Left lung (tissue), 10 donors: ENCODE results near the gene VPS9D1. TPM values are rescaled to one million over a fixed set of nuclear protein-coding genes. Genes with fewer than 3 reads are reported as not detected.

Source experiments
- ATAC-seq: fragments of 200-7000 bp; cut with Tn5 transposase; one replicate; pipeline ENCODE4 v1.9.1; 2020; ENCODE audit warnings: moderate library complexity
- DNase-seq, 4 donors: peaks; one replicate each; pipeline ENCODE4 v3.0.0-alpha.2; 2013 to 2020
- H3K27ac ChIP-seq, 2 donors: fragments of 200-600 bp; sonication (generic) in 1 of 2; one replicate each; pipeline versions ENCODE4 v1.5.0 to v1.8.0; 2020 to 2021
- H3K27me3 ChIP-seq, 2 donors: fragments of 200-600 bp; sonication (generic) in 1 of 2; one replicate each; pipeline versions ENCODE4 v1.5.0 to v1.8.0; 2020 to 2021
- H3K36me3 ChIP-seq, 2 donors: fragments of 200-600 bp; sonication (generic) in 1 of 2; one replicate each; pipeline versions ENCODE4 v1.5.0 to v1.8.0; 2020 to 2021
- H3K4me1 ChIP-seq, 2 donors: fragments of 200-600 bp; one replicate each; pipeline ENCODE4 v1.8.0; 2021
- H3K4me3 ChIP-seq, 2 donors: fragments of 200-600 bp; sonication (generic) in 1 of 2; one replicate each; pipeline versions ENCODE4 v1.5.0 to v1.8.0; 2020 to 2021; ENCODE audit warnings: mild to moderate bottlenecking in 1 of 2
- H3K9me3 ChIP-seq, 2 donors: fragments of 200-600 bp; sonication (generic) in 1 of 2; one replicate each; pipeline versions ENCODE4 v1.5.0 to v1.8.0; 2020 to 2021
- intact Hi-C, 2 donors: fragments of 100-400 bp; cut with DNase I; formaldehyde crosslinking; loops; one replicate each; pipeline versions ENCODE4 v1.11.2 to v1.14.2; 2022
- polyA plus RNA-seq, 6 donors: library from polyadenylated mRNA; unstranded; fragments of 120-200 nt; gene quantifications; one replicate each; pipeline ENCODE4 v1.2.1, GENCODE V29; 2013; ENCODE audit not compliant: insufficient read length in 6 of 6
- total RNA-seq, 2 donors: library from RNA; stranded (reverse); fragmentation: NEBNext Ultra II Directional; extraction: Animal tissue kit (Norgen Biotek cat#: 25700); gene quantifications; one replicate each; pipeline ENCODE4 v1.2.1, GENCODE V29; 2021
- TF ChIP-seq, protein P1 (sequence below), 2 donors: fragments of 200-600 bp; sonication (generic) in 1 of 2; IDR thresholded peaks; one replicate each; pipeline versions ENCODE4 v1.5.0 to v1.8.0; 2021; ENCODE audit warnings: antibody characterized with exemption in 2 of 2
- donor health status: DM: no; HTN: yes; CAD: no.
- donor health status: DM: no; HTN: no; CAD: no.

Gene VPS9D1
- total and polyA plus RNA-seq, 8 donors = 9.0 to 19.0 (median 12.3) TPM

DNA sequence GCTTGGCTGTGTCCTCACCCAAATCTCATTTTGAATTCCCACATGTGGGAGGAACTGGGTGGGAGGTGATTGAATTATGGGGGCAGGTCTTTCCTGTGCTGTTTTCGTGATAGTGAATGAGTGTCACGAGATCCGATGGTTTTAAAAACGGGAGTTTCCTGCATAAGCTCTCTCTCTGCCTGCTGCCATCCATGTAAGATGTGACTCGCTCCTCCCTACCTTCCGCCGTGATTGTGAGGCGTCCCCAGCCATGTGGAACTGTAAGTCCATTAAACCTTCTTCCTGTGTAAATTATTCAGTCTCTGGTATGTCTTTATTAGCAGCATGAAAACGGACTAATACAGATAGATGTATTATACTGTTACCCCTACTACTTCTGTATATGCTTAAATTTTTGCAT lies 59.5 kb downstream of the VPS9D1 start:
- Histone ChIP-seq H3K27ac (no peak overlapping the region), H3K4me3 (no peak overlapping the region), H3K9me3 (no peaks in the 10 kb centered on the region), H3K4me1 (peaks cover 12 to 29% of the 10 kb centered on the region in 2 donors), H3K27me3 (no peaks in the 10 kb centered on the region), H3K36me3 (peaks cover 0 to 32% of the 10 kb centered on the region in 2 donors)
- DNase-seq = peak in 1 of 4 donors; percentile 4
- ATAC-seq = no peak
- intact Hi-C loops = no loop called here
- TF ChIP-seq, protein P1, sequence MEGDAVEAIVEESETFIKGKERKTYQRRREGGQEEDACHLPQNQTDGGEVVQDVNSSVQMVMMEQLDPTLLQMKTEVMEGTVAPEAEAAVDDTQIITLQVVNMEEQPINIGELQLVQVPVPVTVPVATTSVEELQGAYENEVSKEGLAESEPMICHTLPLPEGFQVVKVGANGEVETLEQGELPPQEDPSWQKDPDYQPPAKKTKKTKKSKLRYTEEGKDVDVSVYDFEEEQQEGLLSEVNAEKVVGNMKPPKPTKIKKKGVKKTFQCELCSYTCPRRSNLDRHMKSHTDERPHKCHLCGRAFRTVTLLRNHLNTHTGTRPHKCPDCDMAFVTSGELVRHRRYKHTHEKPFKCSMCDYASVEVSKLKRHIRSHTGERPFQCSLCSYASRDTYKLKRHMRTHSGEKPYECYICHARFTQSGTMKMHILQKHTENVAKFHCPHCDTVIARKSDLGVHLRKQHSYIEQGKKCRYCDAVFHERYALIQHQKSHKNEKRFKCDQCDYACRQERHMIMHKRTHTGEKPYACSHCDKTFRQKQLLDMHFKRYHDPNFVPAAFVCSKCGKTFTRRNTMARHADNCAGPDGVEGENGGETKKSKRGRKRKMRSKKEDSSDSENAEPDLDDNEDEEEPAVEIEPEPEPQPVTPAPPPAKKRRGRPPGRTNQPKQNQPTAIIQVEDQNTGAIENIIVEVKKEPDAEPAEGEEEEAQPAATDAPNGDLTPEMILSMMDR (IDR thresholded peaks at IDR 0.05) = no peak

GRCh38 chr16:89660146-89660545 lies 60.6 kb downstream of the VPS9D1 start:
- intact Hi-C loops = no loop called here
- Histone ChIP-seq H3K4me1 (peaks cover 12 to 36% of the 10 kb centered on the region in 2 donors), H3K36me3 (peaks cover 0 to 32% of the 10 kb centered on the region in 2 donors), H3K4me3 (no peak overlapping the region), H3K9me3 (no peaks in the 10 kb centered on the region), H3K27me3 (no peaks in the 10 kb centered on the region), H3K27ac (no peak overlapping the region)
- DNase-seq (peak in 1 of 4 donors; percentile 13), ATAC-seq (no peak)
- TF ChIP-seq, protein P1 (IDR thresholded peaks at IDR 0.05) = no peak

GRCh38 chr16:89658221-89658879 lies 62.3 kb downstream of the VPS9D1 start:
- TF ChIP-seq, protein P1 (IDR thresholded peaks at IDR 0.05) = no peak
- peak in 1 of 4 donors; percentile 83 for DNase-seq
- Histone ChIP-seq H3K4me1 (peaks cover 12 to 36% of the 10 kb centered on the region in 2 donors), H3K36me3 (peaks cover 0 to 30% of the 10 kb centered on the region in 2 donors), H3K27ac (peak overlapping the region; percentile 47 to 87), H3K9me3 (no peaks in the 10 kb centered on the region), H3K27me3 (no peaks in the 10 kb centered on the region), H3K4me3 (peak overlapping the region; percentile 96 to 98)
- intact Hi-C loops = no loop called here
- ATAC-seq = peak; percentile 29

DNA sequence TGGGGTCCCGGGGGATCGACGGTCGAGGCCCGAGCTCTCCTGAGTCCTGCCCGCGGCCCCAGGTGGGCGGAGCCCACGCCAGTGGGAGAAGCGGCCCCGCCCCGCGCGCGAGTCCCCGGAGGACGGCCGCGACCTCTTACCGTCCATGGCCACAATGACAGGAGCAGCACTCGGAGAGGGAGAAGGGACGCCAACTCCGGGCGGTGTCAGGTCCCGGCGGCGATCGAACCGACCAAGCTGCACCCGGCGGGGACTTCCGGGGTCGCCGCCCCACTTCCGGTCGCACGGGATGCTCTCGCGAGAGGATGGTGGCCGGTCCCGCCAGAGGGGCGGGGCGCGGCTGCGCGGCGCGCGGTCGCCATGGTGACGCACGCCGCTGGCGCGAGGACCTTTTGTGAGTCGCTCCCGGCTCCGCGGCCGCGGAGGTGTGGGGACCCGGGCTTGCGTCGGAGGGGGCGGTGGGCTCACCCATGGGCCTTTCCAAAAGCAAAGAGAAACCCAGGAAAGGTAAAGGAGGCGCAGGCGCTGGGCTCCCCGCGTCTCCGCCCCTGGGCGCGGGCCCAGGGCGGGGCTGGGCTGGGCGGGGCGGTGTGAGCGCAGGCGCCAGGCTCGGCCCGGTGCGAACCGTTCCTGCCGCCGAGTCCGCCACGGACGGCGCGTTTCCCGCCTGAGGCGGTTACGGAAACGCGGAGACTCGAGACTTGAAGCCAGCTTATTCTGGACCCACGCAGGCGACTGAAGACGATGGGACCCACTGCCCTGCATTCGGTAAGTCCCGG lies 63.1 kb downstream of the VPS9D1 start, which contains the start of the genes CHMP1A and SPATA33:
TSS of gene CHMP1A (minus strand) at position 267 of the 779 bp plus-strand sequence. CDS start at position 147, 120 bp downstream.
TSS of gene SPATA33 (plus strand) at position 395 of the 779 bp plus-strand sequence. CDS start at position 471, 76 bp downstream.
- Histone ChIP-seq H3K27ac (peak within 1 kb of the TSS; percentile 47 to 87), H3K4me1 (peaks cover 12 to 36% of the 10 kb centered on the region in 2 donors), H3K36me3 (peaks cover 0 to 32% of the 10 kb centered on the region in 2 donors), H3K4me3 (peak within 1 kb of the TSS; percentile 96 to 98), H3K27me3 (no peaks in the 10 kb centered on the region), H3K9me3 (no peaks in the 10 kb centered on the region)
- intact Hi-C loops = no loop called here
- peak; percentile 89 to 95 (median 92) for DNase-seq
- peak; percentile 98 for ATAC-seq
- TF ChIP-seq, protein P1 (IDR thresholded peaks at IDR 0.05) = no peak

Other genes starting within 250 kb of the VPS9D1 start
- gene ANKRD11, start 230.3 kb downstream of the VPS9D1 start, total RNA-seq = 100 to 1,000 TPM in 1 of 2 donors, 10 to 100 TPM in 1; 98.2 to 123 TPM
- gene ANKRD11, start 230.3 kb downstream of the VPS9D1 start, polyA plus RNA-seq = 100 to 1,000 TPM in 2 of 6 donors, 10 to 100 TPM in 4; 90.7 to 120 (median 98.2) TPM
- gene SPG7, start 212.5 kb downstream of the VPS9D1 start, total RNA-seq = 10 to 100 TPM; 79.3 to 79.5 TPM
- gene SPG7, start 212.5 kb downstream of the VPS9D1 start, polyA plus RNA-seq = 100 to 1,000 TPM; 113 to 148 (median 127) TPM
- gene RPL13, start 160.2 kb downstream of the VPS9D1 start, total RNA-seq = 1,000 to 10,000 TPM; 1,639 to 1,736 TPM
- gene RPL13, start 160.2 kb downstream of the VPS9D1 start, polyA plus RNA-seq = 1,000 to 10,000 TPM; 2,163 to 3,194 (median 2,462) TPM
- gene CPNE7, start 145.1 kb downstream of the VPS9D1 start, total RNA-seq = 1 to 10 TPM in 1 of 2 donors, under 1 TPM in 1; 0.50 to 1.3 TPM
- under 1 TPM in 5 of 6 donors, not detected in 1; 0.26 to 0.54 (median 0.35) TPM for gene CPNE7, start 145.1 kb downstream of the VPS9D1 start, polyA plus RNA-seq
- gene DPEP1, start 107.3 kb downstream of the VPS9D1 start, total RNA-seq = 1 to 10 TPM in 1 of 2 donors, under 1 TPM in 1; 0.31 to 2.5 TPM
- gene DPEP1, start 107.3 kb downstream of the VPS9D1 start, polyA plus RNA-seq = 10 to 100 TPM in 2 of 6 donors, 1 to 10 TPM in 4; 5.9 to 10.4 (median 8.4) TPM
- 10 to 100 TPM; 77.6 to 88.5 TPM for gene CHMP1A, start 63.2 kb downstream of the VPS9D1 start, total RNA-seq
- 10 to 100 TPM; 60.8 to 91.5 (median 67.4) TPM for gene CHMP1A, start 63.2 kb downstream of the VPS9D1 start, polyA plus RNA-seq
- 10 to 100 TPM in 1 of 2 donors, 1 to 10 TPM in 1; 9.9 to 10.2 TPM for gene SPATA33, start 63.1 kb downstream of the VPS9D1 start, total RNA-seq
- 10 to 100 TPM; 12.7 to 15.7 (median 14.0) TPM for gene SPATA33, start 63.1 kb downstream of the VPS9D1 start, polyA plus RNA-seq
- 10 to 100 TPM; 74.8 to 93.1 TPM for gene CDK10, start 34.2 kb downstream of the VPS9D1 start, total RNA-seq
- gene CDK10, start 34.2 kb downstream of the VPS9D1 start, polyA plus RNA-seq = 100 to 1,000 TPM in 5 of 6 donors, 10 to 100 TPM in 1; 78.3 to 160 (median 110) TPM
- gene SPATA2L, start 19.2 kb downstream of the VPS9D1 start, total RNA-seq = 10 to 100 TPM; 12.3 to 13.8 TPM
- 1 to 10 TPM; 2.4 to 6.1 (median 4.3) TPM for gene SPATA2L, start 19.2 kb downstream of the VPS9D1 start, polyA plus RNA-seq
- gene ZNF276, start 639 bp upstream of the VPS9D1 start, total RNA-seq = 10 to 100 TPM; 22.1 to 28.1 TPM
- 10 to 100 TPM; 24.8 to 45.2 (median 35.9) TPM for gene ZNF276, start 639 bp upstream of the VPS9D1 start, polyA plus RNA-seq
- gene FANCA, start 95.7 kb upstream of the VPS9D1 start, total RNA-seq = 10 to 100 TPM; 17.1 to 25.9 TPM
- gene FANCA, start 95.7 kb upstream of the VPS9D1 start, polyA plus RNA-seq = 10 to 100 TPM; 25.8 to 42.3 (median 36.1) TPM
- gene SPIRE2, start 107.6 kb upstream of the VPS9D1 start, total RNA-seq = 10 to 100 TPM in 1 of 2 donors, 1 to 10 TPM in 1; 9.1 to 12.3 TPM
- 10 to 100 TPM; 10.8 to 23.9 (median 13.3) TPM for gene SPIRE2, start 107.6 kb upstream of the VPS9D1 start, polyA plus RNA-seq
- 100 to 1,000 TPM; 148 to 165 TPM for gene TCF25, start 152.7 kb upstream of the VPS9D1 start, total RNA-seq
- 100 to 1,000 TPM; 147 to 189 (median 160) TPM for gene TCF25, start 152.7 kb upstream of the VPS9D1 start, polyA plus RNA-seq
- 1 to 10 TPM; 3.5 to 3.9 TPM for gene MC1R, start 198.0 kb upstream of the VPS9D1 start, total RNA-seq
- 1 to 10 TPM; 2.9 to 5.0 (median 3.2) TPM for gene MC1R, start 198.0 kb upstream of the VPS9D1 start, polyA plus RNA-seq
- 10 to 100 TPM; 17.4 to 54.2 TPM for gene TUBB3, start 202.4 kb upstream of the VPS9D1 start, total RNA-seq
- gene TUBB3, start 202.4 kb upstream of the VPS9D1 start, polyA plus RNA-seq = 1 to 10 TPM; 2.7 to 9.6 (median 7.1) TPM
- 10 to 100 TPM; 57.1 to 70.4 TPM for gene DEF8, start 227.9 kb upstream of the VPS9D1 start, total RNA-seq
- 10 to 100 TPM; 30.9 to 45.8 (median 36.9) TPM for gene DEF8, start 227.9 kb upstream of the VPS9D1 start, polyA plus RNA-seq